GM23338 (cell line): ENCODE data around the gene RASL11B. TPM values are rescaled to one million over a fixed set of nuclear protein-coding genes. Genes with fewer than 3 reads are reported as not detected.

Experiments
- ATAC-seq: fragments of 200-7000 bp; cut with Tn5 transposase; 3 replicates; pipeline ENCODE4 v1.9.1; 2020
- DNase-seq: peaks from one replicate; pipeline ENCODE4 v3.0.0-alpha.2; 2015; ENCODE audit warnings: low spot score
- H2AFZ ChIP-seq: fragments of 200-600 bp; sonication (generic); 2 replicates; pipeline ENCODE4 v1.8.0; 2016; ENCODE audit warnings: antibody characterized with exemption, mild to moderate bottlenecking, moderate library complexity
- H3F3A ChIP-seq: fragments of 200-600 bp; sonication (generic); replicated peaks from 2 replicates; pipeline ENCODE4 v1.8.0; 2017; ENCODE audit warnings: antibody characterized with exemption, mixed run types, low read depth
- H3K27ac ChIP-seq: fragments of 200-600 bp; sonication (generic); 2 replicates; pipeline ENCODE4 v1.6.1; 2016; ENCODE audit warnings: low read depth
- H3K27me3 ChIP-seq: fragments of 200-600 bp; sonication (generic); 2 replicates; pipeline ENCODE4 v1.8.0; 2016; ENCODE audit warnings: mild to moderate bottlenecking, mixed run types, moderate library complexity; ENCODE audit not compliant: insufficient read depth
- H3K36me3 ChIP-seq: fragments of 200-600 bp; sonication (generic); 2 replicates; pipeline ENCODE4 v1.8.0; 2016; ENCODE audit warnings: mild to moderate bottlenecking; ENCODE audit not compliant: insufficient read depth
- H3K4me1 ChIP-seq: fragments of 200-600 bp; sonication (generic); 2 replicates; pipeline ENCODE4 v1.8.0; 2016; ENCODE audit warnings: mild to moderate bottlenecking, moderate library complexity; ENCODE audit not compliant: insufficient read depth
- H3K4me2 ChIP-seq: fragments of 200-600 bp; sonication (generic); 2 replicates; pipeline ENCODE4 v1.7.1; 2017; ENCODE audit warnings: mixed run types
- H3K4me3 ChIP-seq: fragments of 200-600 bp; sonication (generic); 2 replicates; pipeline ENCODE4 v1.6.1; 2016; ENCODE audit warnings: mixed run types
- H3K79me2 ChIP-seq: fragments of 200-600 bp; sonication (generic); replicated peaks from 2 replicates; pipeline ENCODE4 v1.8.0; 2017; ENCODE audit warnings: mild to moderate bottlenecking; ENCODE audit not compliant: insufficient read depth
- H3K9me2 ChIP-seq: fragments of 200-600 bp; sonication (generic); 2 replicates; pipeline ENCODE4 v1.8.0; 2017; ENCODE audit not compliant: insufficient read depth
- H4K20me1 ChIP-seq: fragments of 200-600 bp; sonication (generic); replicated peaks from 2 replicates; pipeline ENCODE4 v1.8.0; 2017; ENCODE audit warnings: mild to moderate bottlenecking; ENCODE audit not compliant: insufficient read depth
- H3K27ac Mint-ChIP-seq: 2 replicates; pipeline ENCODE4 v1.8.0; 2020; ENCODE audit warnings: inconsistent platforms, mild to moderate bottlenecking, moderate library complexity, mixed read lengths
- H3K27me3 Mint-ChIP-seq: 3 replicates; pipeline ENCODE4 v1.8.0; 2022; ENCODE audit warnings: low read depth, mild to moderate bottlenecking, moderate library complexity, mixed read lengths, inconsistent platforms; ENCODE audit not compliant: insufficient read depth, poor library complexity
- H3K36me3 Mint-ChIP-seq: 3 replicates; pipeline ENCODE4 v1.8.0; 2021; ENCODE audit warnings: low read depth, mild to moderate bottlenecking, inconsistent platforms, moderate library complexity, mixed read lengths
- H3K4me1 Mint-ChIP-seq: 3 replicates; pipeline ENCODE4 v1.8.0; 2020; ENCODE audit warnings: mild to moderate bottlenecking, inconsistent platforms, mixed read lengths
- H3K4me3 Mint-ChIP-seq: 3 replicates; pipeline ENCODE4 v1.8.0; 2021; ENCODE audit warnings: moderate library complexity, mild to moderate bottlenecking, inconsistent platforms, mixed read lengths
- H3K9me3 Mint-ChIP-seq: 3 replicates; pipeline ENCODE4 v1.8.0; 2020; ENCODE audit warnings: moderate library complexity, mild to moderate bottlenecking, inconsistent platforms, mixed read lengths
- CREB1 ChIP-seq: fragments of 250-450 bp; sonication (Bioruptor Pico); IDR thresholded peaks from 2 replicates; pipeline ENCODE4 v1.5.0; 2020; ENCODE audit warnings: low read depth, mild to moderate bottlenecking, moderate library complexity
- EZH2 ChIP-seq: fragments of 200-600 bp; sonication (generic); IDR thresholded peaks from one replicate; pipeline ENCODE4 v1.8.0; 2017; ENCODE audit warnings: antibody characterized with exemption, mild to moderate bottlenecking, low read depth; ENCODE audit not compliant: unreplicated experiment
- EZH2phosphoT487 ChIP-seq: fragments of 200-600 bp; sonication (generic); IDR thresholded peaks from one replicate; pipeline ENCODE4 v1.8.1; 2018; ENCODE audit warnings: antibody characterized with exemption; ENCODE audit not compliant: unreplicated experiment
- JUNB ChIP-seq: IDR thresholded peaks from one replicate; pipeline ENCODE4 v1.6.1; 2016; ENCODE audit warnings: antibody characterized with exemption; ENCODE audit not compliant: unreplicated experiment
- NANOG ChIP-seq: IDR thresholded peaks from 2 replicates; pipeline ENCODE4 v1.6.1; 2016; ENCODE audit warnings: antibody characterized with exemption, borderline replicate concordance
- POLR2AphosphoS5 ChIP-seq: IDR thresholded peaks from 2 replicates; pipeline ENCODE4 v1.6.1; 2016; ENCODE audit warnings: antibody characterized with exemption, low read depth
- ZNF331 ChIP-seq: fragments of 250-450 bp; sonication (Bioruptor Pico); IDR thresholded peaks from 2 replicates; pipeline ENCODE4 v1.5.0; 2020; ENCODE audit warnings: low read depth, mild to moderate bottlenecking, moderate library complexity
- polyA plus RNA-seq: library from polyadenylated mRNA; unstranded; fragments of >200 nt; fragmentation: Nextera tagmentation; extraction: Ambion mirVana; gene quantifications from 2 replicates; pipeline ENCODE4 v1.2.1, GENCODE V29; 2016
- total RNA-seq: library from RNA; depleted of rRNA; stranded (reverse); fragments of >200 nt; shearing (Covaris generic); gene quantifications from 2 replicates; pipeline ENCODE4 v1.2.3, GENCODE V29; 2014
- TF ChIP-seq, protein P1 (sequence below), 2 experiments: fragments of 200-600 bp in 1 of 2; sonication (generic) in 1 of 2; conservative IDR thresholded peaks; 2 replicates each; pipeline versions ENCODE4 v1.5.1 to v1.6.1; 2016 to 2017; ENCODE audit warnings: antibody characterized with exemption in 2 of 2, low read depth in 2 of 2, mild to moderate bottlenecking in 2 of 2, moderate library complexity in 1 of 2
- TF ChIP-seq, protein P2 (sequence below): IDR thresholded peaks from one replicate; pipeline ENCODE4 v1.6.1; 2018; ENCODE audit warnings: antibody characterized with exemption; ENCODE audit not compliant: unreplicated experiment
- TF ChIP-seq, protein P3 (sequence below): IDR thresholded peaks from 2 replicates; pipeline ENCODE4 v1.6.1; 2016; ENCODE audit warnings: antibody characterized with exemption

Gene RASL11B
- total and polyA plus RNA-seq, 2 experiments from 2014 or later: 69.7 to 100.0 TPM

DNA sequence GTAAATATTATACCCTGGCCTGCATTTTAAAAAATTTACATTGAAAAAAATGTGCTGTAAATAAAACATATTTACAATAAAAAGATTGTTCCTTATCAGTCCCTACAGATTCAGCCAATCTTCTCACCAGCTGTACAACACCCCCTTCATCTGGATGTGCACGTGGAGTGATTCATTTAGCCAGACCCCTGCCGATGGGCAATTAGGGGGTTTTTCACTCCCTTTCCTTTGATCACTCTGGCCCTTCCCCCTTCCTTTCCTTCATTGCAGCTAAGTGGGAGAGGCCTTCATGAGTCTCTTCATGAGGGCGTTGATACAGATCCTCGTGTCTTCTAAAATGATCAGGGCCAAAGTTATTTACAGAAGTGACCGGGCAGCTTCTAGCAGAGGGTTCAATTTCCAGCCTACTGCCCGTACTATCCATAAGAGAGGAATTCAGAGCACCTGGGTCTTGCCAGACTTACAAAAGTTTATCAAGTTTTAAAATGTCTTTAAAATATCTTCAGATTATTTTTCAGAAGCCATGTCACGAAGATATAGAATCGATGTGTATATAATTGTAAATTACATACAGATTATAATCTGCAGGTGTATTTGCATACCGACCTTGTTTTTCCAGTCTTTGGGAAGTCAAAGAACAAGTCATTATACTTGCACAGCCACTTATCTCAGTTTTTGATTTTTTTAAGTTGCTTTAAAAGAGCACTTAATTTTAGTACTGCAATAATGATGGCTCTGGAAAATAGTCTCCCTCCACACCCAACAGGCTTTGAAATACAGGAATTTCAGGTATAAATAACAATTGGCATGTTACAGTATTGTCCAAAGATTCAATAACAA, 21.4 kb upstream of the RASL11B start:
- no peaks in the 10 kb centered on the region for H3K36me3 Mint-ChIP-seq
- H3K4me3 ChIP-seq: no peak overlapping the region
- H3K27ac ChIP-seq: no peak overlapping the region
- peak overlapping the region; percentile 18; the same call in 1 of the 2 replicates for H3K4me2 ChIP-seq
- H3K4me1 ChIP-seq: peaks cover 29% of the 10 kb centered on the region
- TF ChIP-seq CREB1 (CRISPR knock-in tag) (no peak), EZH2phosphoT487 (no peak), NANOG (peak; percentile 64)
- no peaks in the 10 kb centered on the region for H4K20me1 ChIP-seq
- no peaks in the 10 kb centered on the region; the same call in 2 of the 3 replicates for H3K9me3 Mint-ChIP-seq
- H3K27me3 Mint-ChIP-seq: peaks cover 10% of the 10 kb centered on the region
- no peak overlapping the region for H2AFZ ChIP-seq
- peaks cover 6% of the 10 kb centered on the region; the same call in 1 of the 2 replicates for H3K9me2 ChIP-seq
- ATAC-seq: peak; percentile 37; the same call in 2 of the 3 replicates
- H3K4me3 Mint-ChIP-seq: no peak overlapping the region; the same call in 2 of the 3 replicates
- H3F3A ChIP-seq: no peaks in the 10 kb centered on the region; the same call in none of the 2 replicates
- peak; percentile 24 for DNase-seq
- no peaks in the 10 kb centered on the region for H3K79me2 ChIP-seq
- H3K36me3 ChIP-seq: no peaks in the 10 kb centered on the region
- peaks cover 66% of the 10 kb centered on the region for H3K4me1 Mint-ChIP-seq
- H3K27ac Mint-ChIP-seq: no peak overlapping the region
- no peaks in the 10 kb centered on the region for H3K27me3 ChIP-seq

DNA sequence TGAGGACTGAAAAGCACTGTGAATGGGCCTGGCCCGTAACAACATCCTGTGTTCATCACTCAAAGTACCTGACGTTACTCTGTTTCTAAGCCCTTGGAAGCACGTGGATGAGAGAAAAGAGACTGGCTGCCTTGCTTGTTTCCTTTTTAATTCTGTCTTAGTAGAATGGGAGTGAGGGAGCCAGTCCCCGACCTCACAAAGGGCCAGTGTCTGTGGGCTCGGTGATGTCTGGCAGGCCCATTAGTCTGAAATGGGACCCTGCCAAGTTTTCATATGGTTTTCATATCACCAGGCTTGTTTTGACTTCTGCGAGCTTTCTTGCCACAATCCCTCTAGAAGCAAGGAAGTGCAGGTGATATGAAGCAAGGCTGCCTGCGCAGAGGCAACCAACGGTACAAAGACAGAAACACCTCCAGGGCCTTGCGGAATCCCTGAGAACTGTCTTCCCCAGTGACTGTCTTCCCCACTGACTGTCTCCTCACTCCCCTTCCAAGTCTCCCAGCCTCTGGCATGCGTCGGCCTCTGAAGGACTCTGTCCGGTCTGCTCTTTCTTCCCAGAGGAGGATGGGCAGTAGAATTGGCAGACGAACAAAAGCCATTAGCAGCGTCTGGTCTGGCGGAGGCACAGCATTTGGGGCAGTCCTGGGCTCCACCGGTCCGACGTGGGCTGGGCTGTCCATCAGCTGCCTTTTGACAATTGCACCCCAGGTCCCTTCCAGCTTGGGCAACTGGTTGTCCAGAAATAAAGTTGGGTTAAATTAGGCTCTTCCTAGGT, 20.2 kb upstream of the RASL11B start:
- 0 out of 2 replicates have a peak overlapping the region, but pooled peaks have one; percentile 18 for H3K4me2 ChIP-seq
- no peaks in the 10 kb centered on the region for H3K36me3 ChIP-seq
- H3K4me3 ChIP-seq: no peak overlapping the region
- H3K79me2 ChIP-seq: no peaks in the 10 kb centered on the region
- H2AFZ ChIP-seq: peak overlapping the region; percentile 84
- H3K9me2 ChIP-seq: peaks cover 6% of the 10 kb centered on the region; the same call in 1 of the 2 replicates
- no peak overlapping the region for H3K27ac ChIP-seq
- peaks cover 29% of the 10 kb centered on the region for H3K4me1 ChIP-seq
- Mint-ChIP-seq H3K36me3 (no peaks in the 10 kb centered on the region), H3K27me3 (peaks cover 11% of the 10 kb centered on the region), H3K9me3 (no peaks in the 10 kb centered on the region; the same call in 2 of the 3 replicates), H3K27ac (no peak overlapping the region), H3K4me1 (peaks cover 58% of the 10 kb centered on the region), H3K4me3 (no peak overlapping the region)
- DNase-seq (no peak), ATAC-seq (no peak)
- H3F3A ChIP-seq: no peaks in the 10 kb centered on the region; the same call in 1 of the 2 replicates
- no peaks in the 10 kb centered on the region for H4K20me1 ChIP-seq
- H3K27me3 ChIP-seq: no peaks in the 10 kb centered on the region
- TF ChIP-seq CREB1 (CRISPR knock-in tag) (no peak), EZH2phosphoT487 (no peak), NANOG (no peak), POLR2AphosphoS5 (no peak), ZNF331 (CRISPR knock-in tag) (no peak), JUNB (no peak), EZH2 (no peak)
- TF ChIP-seq, protein P1, sequence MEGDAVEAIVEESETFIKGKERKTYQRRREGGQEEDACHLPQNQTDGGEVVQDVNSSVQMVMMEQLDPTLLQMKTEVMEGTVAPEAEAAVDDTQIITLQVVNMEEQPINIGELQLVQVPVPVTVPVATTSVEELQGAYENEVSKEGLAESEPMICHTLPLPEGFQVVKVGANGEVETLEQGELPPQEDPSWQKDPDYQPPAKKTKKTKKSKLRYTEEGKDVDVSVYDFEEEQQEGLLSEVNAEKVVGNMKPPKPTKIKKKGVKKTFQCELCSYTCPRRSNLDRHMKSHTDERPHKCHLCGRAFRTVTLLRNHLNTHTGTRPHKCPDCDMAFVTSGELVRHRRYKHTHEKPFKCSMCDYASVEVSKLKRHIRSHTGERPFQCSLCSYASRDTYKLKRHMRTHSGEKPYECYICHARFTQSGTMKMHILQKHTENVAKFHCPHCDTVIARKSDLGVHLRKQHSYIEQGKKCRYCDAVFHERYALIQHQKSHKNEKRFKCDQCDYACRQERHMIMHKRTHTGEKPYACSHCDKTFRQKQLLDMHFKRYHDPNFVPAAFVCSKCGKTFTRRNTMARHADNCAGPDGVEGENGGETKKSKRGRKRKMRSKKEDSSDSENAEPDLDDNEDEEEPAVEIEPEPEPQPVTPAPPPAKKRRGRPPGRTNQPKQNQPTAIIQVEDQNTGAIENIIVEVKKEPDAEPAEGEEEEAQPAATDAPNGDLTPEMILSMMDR (conservative IDR thresholded peaks at IDR 0.05; ENCODE audit: low read depth in 2 of 2): no peak
- TF ChIP-seq, protein P2, sequence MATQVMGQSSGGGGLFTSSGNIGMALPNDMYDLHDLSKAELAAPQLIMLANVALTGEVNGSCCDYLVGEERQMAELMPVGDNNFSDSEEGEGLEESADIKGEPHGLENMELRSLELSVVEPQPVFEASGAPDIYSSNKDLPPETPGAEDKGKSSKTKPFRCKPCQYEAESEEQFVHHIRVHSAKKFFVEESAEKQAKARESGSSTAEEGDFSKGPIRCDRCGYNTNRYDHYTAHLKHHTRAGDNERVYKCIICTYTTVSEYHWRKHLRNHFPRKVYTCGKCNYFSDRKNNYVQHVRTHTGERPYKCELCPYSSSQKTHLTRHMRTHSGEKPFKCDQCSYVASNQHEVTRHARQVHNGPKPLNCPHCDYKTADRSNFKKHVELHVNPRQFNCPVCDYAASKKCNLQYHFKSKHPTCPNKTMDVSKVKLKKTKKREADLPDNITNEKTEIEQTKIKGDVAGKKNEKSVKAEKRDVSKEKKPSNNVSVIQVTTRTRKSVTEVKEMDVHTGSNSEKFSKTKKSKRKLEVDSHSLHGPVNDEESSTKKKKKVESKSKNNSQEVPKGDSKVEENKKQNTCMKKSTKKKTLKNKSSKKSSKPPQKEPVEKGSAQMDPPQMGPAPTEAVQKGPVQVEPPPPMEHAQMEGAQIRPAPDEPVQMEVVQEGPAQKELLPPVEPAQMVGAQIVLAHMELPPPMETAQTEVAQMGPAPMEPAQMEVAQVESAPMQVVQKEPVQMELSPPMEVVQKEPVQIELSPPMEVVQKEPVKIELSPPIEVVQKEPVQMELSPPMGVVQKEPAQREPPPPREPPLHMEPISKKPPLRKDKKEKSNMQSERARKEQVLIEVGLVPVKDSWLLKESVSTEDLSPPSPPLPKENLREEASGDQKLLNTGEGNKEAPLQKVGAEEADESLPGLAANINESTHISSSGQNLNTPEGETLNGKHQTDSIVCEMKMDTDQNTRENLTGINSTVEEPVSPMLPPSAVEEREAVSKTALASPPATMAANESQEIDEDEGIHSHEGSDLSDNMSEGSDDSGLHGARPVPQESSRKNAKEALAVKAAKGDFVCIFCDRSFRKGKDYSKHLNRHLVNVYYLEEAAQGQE: no peak
- TF ChIP-seq, protein P3, sequence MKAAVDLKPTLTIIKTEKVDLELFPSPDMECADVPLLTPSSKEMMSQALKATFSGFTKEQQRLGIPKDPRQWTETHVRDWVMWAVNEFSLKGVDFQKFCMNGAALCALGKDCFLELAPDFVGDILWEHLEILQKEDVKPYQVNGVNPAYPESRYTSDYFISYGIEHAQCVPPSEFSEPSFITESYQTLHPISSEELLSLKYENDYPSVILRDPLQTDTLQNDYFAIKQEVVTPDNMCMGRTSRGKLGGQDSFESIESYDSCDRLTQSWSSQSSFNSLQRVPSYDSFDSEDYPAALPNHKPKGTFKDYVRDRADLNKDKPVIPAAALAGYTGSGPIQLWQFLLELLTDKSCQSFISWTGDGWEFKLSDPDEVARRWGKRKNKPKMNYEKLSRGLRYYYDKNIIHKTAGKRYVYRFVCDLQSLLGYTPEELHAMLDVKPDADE: no peak
